Body of pancreas (tissue), 4 donors: ENCODE results near the gene HBQ1.

ENCODE experiments used
- POLR2A ChIP-seq, 3 donors: fragments of 450-650 bp; IDR thresholded peaks; one replicate each; pipeline ENCODE4 v1.6.1; 2016; ENCODE audit warnings: antibody characterized with exemption in 3 of 3, mild to moderate bottlenecking in 2 of 3
- TF ChIP-seq, protein P1 (sequence below), 7 experiments: fragments of 450-650 bp in 4 of 7; fragments of 200-600 bp in 3 of 7; sonication (generic) in 3 of 7; IDR thresholded peaks; one replicate each; pipeline ENCODE4 v1.5.1; 2016 to 2019; ENCODE audit warnings: antibody characterized with exemption in 7 of 7

DNA sequence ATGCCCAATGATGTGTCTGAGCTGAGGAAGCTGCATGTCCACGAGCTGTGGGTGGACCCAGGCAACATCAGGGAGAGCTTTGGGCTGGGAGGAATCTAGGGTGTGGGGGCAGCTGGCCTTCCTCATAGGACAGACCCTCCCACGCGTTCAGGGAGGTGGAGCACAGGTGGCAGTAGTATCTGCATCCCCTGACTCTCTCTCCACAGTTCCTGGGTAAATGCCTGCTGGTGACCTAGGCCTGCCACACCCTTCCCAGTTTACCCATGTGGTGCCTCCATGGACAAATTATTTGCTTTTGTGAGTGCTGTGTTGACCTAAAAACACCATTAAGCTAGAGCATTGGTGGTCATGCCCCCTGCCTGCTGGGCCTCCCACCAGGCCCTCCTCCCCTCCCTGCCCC is 11.2 kb upstream of the HBQ1 start:
- TF ChIP-seq, protein P1, sequence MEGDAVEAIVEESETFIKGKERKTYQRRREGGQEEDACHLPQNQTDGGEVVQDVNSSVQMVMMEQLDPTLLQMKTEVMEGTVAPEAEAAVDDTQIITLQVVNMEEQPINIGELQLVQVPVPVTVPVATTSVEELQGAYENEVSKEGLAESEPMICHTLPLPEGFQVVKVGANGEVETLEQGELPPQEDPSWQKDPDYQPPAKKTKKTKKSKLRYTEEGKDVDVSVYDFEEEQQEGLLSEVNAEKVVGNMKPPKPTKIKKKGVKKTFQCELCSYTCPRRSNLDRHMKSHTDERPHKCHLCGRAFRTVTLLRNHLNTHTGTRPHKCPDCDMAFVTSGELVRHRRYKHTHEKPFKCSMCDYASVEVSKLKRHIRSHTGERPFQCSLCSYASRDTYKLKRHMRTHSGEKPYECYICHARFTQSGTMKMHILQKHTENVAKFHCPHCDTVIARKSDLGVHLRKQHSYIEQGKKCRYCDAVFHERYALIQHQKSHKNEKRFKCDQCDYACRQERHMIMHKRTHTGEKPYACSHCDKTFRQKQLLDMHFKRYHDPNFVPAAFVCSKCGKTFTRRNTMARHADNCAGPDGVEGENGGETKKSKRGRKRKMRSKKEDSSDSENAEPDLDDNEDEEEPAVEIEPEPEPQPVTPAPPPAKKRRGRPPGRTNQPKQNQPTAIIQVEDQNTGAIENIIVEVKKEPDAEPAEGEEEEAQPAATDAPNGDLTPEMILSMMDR (IDR thresholded peaks at IDR 0.05), result no peak
- no peak for TF ChIP-seq POLR2A (IDR thresholded peaks at IDR 0.05)
